ENCODE data around the gene GTF2F2. TPM values are rescaled to one million over a fixed set of nuclear protein-coding genes. Genes with fewer than 3 reads are reported as not detected.

Gene GTF2F2
- total and polyA plus RNA-seq, 2 experiments from 2014 or later = 42.1 to 75.6 TPM

GRCh38 chr13:45220403-45220802 is 100.1 kb downstream of the GTF2F2 start (continued):
- TF ChIP-seq ZNF462 (CRISPR knock-in tag; IDR thresholded peaks at IDR 0.05) = no peak
- TF ChIP-seq ETS1 (IDR thresholded peaks at IDR 0.05) = no peak
- no peak for TF ChIP-seq ZNF114 (CRISPR knock-in tag; IDR thresholded peaks at IDR 0.05)

- H3K27ac ChIP-seq (ENCODE audit: low read depth) = no peak overlapping the region
- H4K20me1 ChIP-seq (replicated peaks; ENCODE audit: insufficient read depth) = no peaks in the 10 kb centered on the region; the same call in 1 of the 2 replicates
- ATAC-seq (no peak), DNase-seq (ENCODE audit: low spot score) (no peak)
- no peaks in the 10 kb centered on the region for H3K9me3 Mint-ChIP-seq
- H3K36me3 ChIP-seq (ENCODE audit: insufficient read depth) = no peaks in the 10 kb centered on the region
- peaks cover 41% of the 10 kb centered on the region for H3K4me1 Mint-ChIP-seq
- H3K4me3 Mint-ChIP-seq = no peak overlapping the region
- no peak overlapping the region for H3K27ac Mint-ChIP-seq
- no peak overlapping the region for H2AFZ ChIP-seq
- peaks cover 29% of the 10 kb centered on the region for H3K4me1 ChIP-seq (ENCODE audit: insufficient read depth)
- no peak overlapping the region for H3K4me2 ChIP-seq
- H3K36me3 Mint-ChIP-seq (ENCODE audit: low read depth) = no peaks in the 10 kb centered on the region
- H3K27me3 Mint-ChIP-seq (ENCODE audit: insufficient read depth, low read depth, poor library complexity) = no peaks in the 10 kb centered on the region
- no peaks in the 10 kb centered on the region for H3K27me3 ChIP-seq (ENCODE audit: insufficient read depth)
- H3K9me2 ChIP-seq (ENCODE audit: insufficient read depth) = no peaks in the 10 kb centered on the region
- no peaks in the 10 kb centered on the region for H3F3A ChIP-seq (replicated peaks; ENCODE audit: low read depth)
- no peak overlapping the region for H3K4me3 ChIP-seq
- no peaks in the 10 kb centered on the region; the same call in 1 of the 2 replicates for H3K79me2 ChIP-seq (replicated peaks; ENCODE audit: insufficient read depth)
- TF ChIP-seq ZNF462 (CRISPR knock-in tag; IDR thresholded peaks at IDR 0.05) (no peak), CTCF (conservative IDR thresholded peaks at IDR 0.05; ENCODE audit: low read depth in 2 of 2) (no peak), ZNF331 (CRISPR knock-in tag; IDR thresholded peaks at IDR 0.05; ENCODE audit: low read depth) (no peak), POLR2AphosphoS5 (IDR thresholded peaks at IDR 0.05; ENCODE audit: low read depth) (no peak)
Observed at GRCh38 chr13:45222516-45222915, 102.2 kb downstream of the GTF2F2 start.

Measured in GM23338 (cell line).